SH-SY5Y (cell line): ENCODE data around the gene ARL4C.

Source experiments
- GATA2 ChIP-seq: IDR thresholded peaks from 2 replicates; pipeline ENCODE4 v1.6.1; 2011; ENCODE audit warnings: mild to moderate bottlenecking, low read depth, low read length
- GATA3 ChIP-seq: IDR thresholded peaks from 2 replicates; pipeline ENCODE4 v1.6.1; 2011; ENCODE audit warnings: low read depth, mild to moderate bottlenecking, low read length, moderate library complexity

Gene ARL4C

DNA sequence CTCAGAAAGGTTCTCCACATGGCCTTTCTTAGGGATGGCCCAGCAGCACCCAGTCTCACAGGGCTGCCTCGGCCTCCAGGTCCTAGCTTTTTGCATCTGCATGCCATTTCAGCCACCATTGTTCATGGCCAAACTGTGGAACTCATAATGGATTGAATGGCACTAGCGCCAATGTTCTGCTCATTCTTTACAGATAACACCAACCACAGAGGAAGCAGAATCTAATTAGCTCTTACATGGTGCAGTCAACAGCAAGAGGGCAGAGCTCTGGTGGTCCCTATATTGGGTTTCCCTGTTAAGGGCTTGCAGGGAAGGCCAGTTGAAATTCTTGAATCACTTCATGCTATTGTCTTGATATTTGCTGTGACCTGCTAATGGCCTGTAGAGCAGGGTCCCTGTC lies 45.6 kb downstream of the ARL4C start:
- TF ChIP-seq GATA3 (no peak), GATA2 (no peak)

DNA sequence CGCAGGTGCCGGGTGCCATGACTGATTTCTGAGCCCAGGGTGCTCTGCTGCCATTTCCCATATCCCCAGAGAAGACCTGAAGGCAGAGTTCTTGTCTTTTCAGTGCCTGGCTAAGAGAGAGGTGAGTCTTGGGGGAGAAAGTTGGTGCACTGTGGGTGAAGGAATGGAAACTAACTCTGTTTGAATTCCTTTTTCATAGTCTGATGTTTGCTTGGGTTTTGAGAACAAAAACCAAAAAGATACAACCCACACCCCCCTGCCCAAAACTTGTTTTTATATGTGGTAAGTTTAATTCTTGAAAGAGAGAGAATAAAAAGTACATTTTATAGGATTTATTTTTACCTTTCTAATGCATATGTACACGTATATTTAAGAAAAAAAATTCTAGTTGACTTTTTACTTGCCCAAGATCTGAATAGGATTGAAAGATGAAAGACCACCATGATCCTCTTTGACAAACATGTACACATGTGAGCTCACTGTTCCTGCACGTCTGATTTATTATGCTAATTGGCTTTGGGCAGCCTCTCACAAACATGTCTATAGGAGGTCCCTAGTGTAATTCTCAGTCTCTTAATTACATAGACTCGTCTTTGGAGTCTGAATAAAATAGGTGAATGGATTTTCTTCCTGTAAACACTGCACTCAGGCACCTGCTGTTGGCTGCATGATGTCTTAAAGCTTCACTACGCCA lies 46.3 kb downstream of the ARL4C start:
- TF ChIP-seq GATA3 (no peak), GATA2 (no peak)

- TF ChIP-seq GATA2 = no peak
- TF ChIP-seq GATA3 = no peak
These were observed 48.2 kb downstream of the ARL4C start for GRCh38 chr2:234448506-234449184.

GRCh38 chr2:234447963-234448362 lies 48.9 kb downstream of the ARL4C start:
- TF ChIP-seq GATA3 (no peak), GATA2 (no peak)

GRCh38 chr2:234447189-234447588 lies 49.7 kb downstream of the ARL4C start:
- TF ChIP-seq GATA3 = no peak
- no peak for TF ChIP-seq GATA2

DNA sequence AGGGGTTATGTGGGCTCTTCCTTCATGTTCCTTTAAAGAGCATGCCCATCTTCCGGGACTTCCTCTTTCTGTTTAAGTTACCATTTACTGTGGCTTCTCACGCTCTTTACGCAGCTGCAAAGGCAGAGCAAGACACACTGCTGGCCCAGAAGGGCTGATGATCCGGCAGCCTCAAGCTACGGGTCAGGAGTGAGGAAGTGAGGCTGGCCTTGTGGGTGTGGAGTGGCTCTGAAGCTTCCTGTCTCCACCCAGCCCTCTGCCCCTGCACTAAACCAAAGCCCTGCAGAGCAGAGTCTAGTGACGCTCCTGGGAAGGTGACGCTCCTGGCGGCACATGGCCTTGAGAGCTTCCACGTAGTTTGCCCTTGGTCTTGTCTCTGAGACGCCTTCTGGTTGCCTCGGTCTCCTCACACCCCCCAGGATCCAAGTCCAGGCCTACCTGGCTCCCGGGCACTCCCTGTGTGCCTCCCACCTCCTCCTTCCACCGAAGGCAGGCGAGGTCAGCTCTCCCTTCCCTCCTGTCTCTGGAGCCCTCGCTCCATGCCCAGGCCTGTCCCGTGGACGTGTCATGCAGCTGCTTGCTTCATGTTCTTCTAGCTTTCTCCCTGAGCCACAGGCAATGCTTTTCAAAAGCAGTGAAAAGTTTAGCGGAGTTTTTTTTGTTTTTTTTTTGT lies 50.3 kb downstream of the ARL4C start:
- no peak for TF ChIP-seq GATA2
- no peak for TF ChIP-seq GATA3

DNA sequence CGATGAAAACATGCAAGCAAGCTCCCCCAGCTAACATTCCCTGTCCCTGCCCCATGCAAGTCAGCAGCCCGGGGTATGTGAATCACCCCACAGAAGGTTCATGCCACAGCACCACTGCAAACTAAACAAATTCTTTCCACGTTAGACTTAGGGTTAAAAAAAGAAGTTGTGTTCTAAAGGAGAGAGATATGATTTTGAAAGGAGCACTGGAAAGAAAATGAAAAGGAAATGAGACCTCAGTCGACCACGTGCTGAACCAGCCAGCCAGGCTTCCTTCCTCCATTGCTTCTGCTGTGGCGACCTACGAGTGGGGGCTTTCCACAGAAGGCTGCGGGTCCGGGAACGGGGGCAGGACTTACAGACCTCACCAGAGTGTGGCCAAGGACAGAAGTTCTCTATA lies 52.0 kb downstream of the ARL4C start:
- no peak for TF ChIP-seq GATA3
- no peak for TF ChIP-seq GATA2

DNA sequence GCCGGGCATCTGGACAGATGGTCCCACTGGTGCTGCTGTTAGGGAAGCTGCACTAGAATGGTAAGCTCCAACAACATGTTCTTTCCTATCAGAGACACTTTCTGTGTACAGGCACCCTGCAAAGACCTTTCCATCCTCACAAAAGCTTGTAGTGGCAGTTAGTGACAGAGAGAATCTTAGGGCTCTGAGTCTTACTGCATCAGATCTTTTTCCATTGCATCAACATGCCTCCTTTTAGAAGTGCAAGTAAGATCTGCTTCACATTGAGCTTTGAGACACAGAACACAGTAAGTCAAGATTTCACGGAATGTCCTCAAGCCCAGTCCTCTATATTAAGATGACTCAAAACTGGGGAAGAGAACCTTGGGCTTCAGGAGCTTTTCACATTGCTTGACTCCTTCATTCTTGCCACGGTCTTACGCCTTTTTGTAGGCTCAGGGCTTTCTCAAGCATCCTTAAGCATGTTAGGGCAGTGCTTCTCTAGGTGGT lies 52.6 kb downstream of the ARL4C start:
- no peak for TF ChIP-seq GATA2
- no peak for TF ChIP-seq GATA3
